NCI-H510A (cell line): Measurements from ENCODE around the gene SCARF1.

ENCODE experiments used
- DNase-seq: peaks from one replicate; lab custom pipeline; 2025; lab: John Stamatoyannopoulos, UW

The SCARF1 gene

DNA sequence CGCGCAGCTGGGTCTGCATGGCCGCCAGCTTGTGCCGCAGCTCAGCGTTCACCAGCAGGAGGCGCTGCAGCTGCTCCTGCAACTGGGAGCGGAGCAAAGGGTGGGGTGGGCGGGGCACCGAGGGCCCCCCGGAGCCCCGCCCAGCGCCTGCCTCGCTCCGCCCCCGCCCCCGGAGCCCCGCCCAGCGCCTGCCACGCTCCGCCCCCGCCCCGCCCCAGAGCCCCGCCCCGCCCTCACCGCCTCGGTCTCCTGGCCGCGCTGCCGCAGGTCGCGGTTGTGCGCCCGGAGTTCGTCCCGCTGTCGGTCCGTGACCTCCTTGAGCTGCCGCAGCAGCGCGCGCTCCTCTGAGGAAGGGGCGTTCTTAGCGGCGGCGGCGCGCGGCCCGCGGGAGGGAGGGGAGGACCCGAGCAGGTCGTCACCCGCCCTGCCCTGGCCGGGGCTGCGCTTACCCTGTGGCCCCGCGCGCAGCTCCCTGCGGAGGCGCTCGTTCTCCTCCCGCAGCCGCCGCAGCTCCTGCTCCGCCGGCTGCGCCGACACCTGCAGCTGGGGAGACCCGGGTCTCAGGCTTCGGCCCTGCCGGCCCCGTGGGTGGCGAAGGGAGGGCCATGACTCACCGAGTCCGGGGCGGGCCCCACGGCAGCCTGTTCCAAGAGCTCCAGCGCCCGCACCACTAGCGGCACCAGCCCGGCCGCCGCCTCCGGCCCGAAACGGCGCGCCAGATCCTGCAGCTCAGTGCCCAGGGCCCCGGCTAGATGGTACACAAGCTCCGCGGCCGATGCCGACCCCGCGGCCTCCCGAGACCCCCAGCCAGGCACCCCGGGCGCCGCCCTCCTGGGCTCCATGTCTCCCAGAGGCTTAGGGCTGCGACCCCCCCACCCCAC is 3.7 kb upstream of the SCARF1 start:
- DNase-seq: peak; percentile 36

DNA sequence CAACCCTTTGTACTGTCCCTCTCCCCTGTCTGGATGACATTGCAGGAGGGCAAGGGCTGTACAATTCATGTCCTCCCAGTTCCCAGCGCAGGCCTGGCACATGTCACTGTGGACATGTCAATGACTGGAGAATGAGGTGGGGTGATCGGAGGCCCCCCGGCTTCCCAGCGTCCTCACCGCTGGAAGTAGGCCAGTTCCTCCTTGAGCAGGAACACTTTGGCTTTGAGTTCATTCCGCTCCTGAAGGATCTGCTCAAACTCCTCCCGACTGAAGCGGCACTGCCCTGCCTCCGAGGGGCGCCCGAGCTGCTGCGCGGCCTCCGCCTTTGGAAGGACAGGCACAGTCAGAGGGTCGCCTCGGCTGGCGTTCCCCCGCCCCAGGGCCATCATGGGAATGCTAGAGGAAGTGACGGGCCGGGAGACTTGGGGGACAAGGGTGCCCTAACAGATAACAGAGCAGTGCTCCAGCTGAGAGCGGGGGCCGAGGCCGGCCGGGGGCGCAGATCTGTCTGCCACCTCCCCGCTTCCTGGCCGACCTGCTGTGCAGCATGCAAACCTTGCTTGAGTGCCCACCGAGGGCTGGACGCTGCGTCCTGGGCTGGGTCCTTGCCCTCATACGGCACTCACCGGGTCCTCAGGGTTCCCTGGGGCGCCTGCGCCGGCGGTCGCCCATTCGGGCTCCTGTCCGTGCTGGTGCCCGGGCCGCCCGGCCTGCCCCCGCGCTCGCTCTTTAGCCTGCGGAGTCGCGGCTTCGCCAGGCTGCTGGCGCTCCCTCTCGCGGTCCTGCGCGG is 2.8 kb upstream of the SCARF1 start:
- DNase-seq: no peak

DNA sequence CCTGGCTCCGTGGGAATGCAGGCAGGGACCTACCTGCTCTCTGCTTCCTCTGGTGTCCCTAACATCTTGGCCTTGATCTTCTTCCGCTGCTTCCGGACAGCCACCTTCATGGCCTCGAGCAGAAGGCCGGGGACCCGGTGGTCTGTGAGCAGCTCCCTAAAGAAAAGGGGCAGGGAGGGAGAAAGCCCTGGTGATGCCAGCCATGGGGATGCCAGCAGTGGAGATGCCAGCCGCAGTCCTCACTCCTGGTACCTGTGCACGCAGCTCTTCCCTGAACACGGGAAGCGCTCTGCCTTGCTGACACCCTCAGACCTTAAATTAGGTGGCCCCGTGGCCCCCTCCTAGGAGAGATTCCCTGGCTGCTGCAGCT is 2.3 kb upstream of the SCARF1 start:
- no peak for DNase-seq

DNA sequence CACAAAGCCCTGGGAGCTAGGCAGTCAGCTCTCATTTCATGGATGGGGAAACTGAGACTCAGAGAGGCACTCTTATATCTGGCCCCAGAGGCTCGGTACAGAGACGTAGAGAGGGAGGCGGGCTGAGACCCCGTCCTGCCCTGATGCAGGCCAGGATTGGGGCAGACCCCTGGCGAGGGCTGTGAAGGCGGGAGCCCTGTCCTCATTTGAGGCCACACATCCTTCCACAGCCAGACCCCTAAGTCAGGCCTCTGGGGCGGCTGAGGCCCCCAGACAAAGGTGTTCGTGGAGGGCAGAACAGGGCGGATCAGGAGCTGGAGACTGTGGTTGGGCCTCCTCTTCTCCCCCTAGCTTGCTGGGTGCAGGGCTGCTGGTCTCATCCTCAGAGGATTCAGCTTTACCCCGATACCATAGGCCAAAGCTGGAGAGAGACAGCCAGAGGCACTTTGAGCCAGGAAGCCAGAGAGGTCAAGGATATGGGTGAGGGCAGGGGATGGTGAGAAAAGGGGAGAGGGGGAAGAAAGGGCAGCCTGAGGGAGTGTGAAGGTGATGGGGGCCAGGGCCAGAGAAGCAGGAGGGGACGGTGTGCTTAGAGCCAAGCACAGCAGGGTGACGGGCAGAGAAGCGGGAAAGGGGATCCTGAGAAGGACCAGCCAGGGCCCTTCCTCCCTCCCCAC is 805 bp upstream of the SCARF1 start:
- DNase-seq: no peak

DNA sequence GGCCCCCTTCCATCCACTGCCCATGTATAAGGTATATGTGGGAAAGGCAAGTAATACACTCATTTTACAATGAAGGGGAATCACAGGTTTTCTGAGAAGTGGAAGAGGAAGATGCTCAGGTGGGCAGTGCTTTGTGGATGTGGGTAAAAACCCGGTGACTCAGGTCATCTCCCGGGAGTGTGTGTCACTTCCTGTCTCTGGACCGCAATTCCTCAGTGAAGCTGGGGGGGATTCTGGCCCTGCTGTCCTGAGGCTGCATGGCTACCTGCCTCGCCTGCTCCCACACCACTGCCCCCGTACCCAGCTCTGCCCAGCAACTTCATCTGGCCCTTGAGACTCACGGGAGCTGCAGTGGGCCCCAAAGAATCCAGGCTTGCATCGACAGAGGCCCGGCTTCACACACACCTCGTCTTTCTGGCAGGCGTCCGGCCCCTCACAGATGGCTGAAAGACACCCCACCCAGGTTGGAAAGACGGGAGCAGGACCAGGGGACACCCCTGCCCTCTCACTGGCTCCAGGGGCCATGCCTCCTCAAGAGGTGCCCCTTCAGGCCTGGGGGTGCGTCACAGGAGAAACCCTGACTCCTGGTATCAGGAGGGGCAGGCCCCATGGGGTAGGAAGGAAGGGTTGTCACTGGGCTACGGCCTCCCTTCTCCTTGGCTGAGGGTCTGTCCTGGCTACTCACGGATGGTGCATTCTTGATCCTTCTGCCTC is 882 bp downstream of the SCARF1 start:
- no peak for DNase-seq

DNA sequence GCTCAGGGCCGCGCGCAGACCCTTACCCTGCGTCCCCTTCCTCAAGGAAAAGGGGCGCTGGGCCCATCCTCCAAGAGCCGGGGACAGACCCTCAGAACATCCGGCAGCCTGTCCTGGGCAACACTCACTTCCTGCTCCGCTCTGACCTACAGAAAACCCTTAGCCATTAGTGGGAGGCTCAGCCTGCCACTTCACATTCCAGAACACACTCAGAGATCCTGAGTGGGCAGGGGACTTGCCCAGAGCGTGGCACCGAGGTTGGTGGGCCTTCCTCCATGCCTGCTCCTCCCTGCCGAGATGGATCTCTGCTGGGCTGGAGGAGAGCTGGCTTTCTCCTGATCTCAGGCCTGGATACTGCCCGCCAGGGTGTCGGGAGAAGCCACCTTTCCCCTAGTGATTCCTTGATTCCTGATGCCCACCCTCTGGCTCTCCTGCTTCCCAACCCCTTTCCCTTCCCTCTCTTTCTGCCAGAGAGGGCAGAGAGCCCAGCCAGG is 1.5 kb downstream of the SCARF1 start:
- DNase-seq: no peak

DNA sequence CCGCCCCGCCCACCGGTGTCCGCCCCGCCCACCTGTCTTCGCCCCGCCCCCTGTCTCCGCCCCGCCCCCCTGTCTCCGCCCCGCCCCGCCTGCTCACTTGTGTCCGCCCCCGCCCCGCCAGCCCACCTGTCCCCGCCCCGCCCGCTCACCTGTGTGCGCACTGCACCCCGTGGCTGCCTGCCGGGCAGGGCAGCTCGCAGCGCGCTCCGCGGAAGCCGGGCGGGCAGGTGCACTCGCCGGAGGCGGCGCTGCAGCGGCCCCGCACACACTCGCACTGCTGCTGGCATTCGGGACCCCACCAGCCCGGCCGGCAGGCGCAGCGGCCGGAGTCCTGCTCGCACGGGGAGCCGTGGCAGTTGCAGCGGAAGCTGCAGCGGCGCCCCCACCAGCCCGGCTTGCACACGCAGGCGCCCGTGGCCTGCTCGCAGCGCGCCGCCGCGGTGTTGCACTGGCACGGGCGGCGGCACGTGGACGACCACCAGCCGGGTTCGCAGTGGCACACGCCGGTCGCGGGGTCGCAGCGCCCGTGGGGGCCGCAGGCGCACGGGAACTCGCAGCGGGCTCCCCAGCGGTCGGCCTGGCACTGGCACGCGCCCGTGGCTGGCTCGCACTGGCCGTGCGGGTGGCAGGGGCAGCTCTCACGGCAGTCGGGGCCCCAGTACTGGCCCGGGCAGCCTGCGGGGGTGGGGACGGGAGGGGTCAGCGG is 2.1 kb downstream of the SCARF1 start:
- DNase-seq: peak; percentile 65

DNA sequence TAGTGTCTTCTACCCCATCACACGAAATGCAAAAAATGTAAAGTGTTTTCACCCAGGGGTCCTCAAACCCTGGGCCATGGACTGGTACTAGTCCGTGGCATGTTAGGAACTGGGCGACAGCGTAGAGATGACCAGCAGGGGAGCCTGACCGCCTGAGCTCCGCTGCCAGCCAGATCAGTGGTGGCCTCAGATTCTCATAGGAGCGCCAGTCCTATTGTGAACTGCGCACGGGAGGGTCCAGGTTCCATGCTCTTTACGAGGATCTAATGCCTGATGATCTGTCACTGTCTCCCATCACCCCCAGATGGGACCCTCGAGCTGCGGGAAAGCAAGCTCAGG is 4.5 kb downstream of the SCARF1 start:
- DNase-seq: no peak

DNA sequence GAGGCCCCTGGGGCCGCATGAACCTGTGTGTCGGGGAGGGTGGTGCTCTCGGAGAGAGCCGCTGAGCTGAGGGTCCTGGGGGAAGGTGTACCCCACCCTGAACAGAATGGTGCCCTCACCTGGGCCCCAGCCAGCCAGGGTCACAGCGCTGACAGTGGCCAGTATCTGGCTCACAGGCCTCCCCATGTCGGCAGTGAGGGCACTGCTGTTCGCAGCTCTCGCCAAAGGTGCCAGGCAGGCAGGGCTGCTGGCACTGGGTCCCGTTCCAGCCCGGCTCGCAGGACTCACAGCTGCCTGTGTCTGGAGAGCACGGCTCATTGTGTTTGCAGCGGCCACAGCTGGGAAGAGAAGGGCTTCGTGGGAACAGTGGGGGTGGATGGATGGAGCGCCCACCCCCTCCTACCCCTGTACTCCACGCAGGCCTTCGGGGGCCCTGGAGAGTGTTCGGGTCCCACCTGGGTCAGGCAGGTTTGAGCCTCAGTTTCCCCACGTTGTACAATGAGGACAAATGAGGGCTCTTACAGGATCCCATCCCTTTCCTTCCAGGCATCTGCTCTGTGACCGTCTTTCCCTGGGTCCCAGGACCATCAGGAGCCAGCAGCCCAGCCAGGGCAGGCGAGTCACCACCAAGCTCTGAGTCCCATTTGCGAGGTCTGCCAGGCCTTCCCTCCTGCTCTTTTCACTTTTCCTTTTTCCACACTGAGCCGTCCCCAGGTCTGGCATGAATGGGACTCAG is 5.0 kb downstream of the SCARF1 start:
- DNase-seq: no peak

DNA sequence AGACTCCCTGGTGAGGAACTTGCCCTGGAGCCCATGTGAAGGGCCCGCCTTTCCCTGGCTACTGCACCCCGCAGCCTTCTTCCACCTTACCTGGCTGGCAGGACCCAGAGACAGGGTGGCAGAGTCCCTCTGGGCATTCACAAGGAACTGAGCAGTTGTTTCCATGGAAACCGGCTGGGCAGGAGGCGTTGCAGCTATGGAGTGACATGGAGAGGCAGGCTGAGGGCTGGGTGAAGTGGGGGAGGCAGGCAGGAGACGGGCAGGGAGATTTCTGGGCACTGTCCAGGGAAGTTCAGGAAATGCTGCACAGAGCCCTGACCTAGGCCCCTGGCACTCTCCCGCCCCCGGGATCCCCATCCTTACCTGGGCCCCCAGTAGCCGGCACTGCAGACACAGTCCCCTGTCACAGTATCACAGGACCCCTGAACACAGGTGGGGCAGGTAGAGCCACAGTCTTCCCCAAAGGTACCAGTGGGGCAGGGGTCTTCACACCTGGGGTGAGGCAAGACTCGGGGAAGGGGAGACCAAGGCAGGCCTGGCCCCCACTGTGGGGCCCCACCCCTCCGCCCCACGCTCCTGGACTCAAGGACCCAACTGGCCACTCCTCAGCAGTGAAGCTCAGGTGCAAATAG is 5.9 kb downstream of the SCARF1 start:
- no peak for DNase-seq

DNA sequence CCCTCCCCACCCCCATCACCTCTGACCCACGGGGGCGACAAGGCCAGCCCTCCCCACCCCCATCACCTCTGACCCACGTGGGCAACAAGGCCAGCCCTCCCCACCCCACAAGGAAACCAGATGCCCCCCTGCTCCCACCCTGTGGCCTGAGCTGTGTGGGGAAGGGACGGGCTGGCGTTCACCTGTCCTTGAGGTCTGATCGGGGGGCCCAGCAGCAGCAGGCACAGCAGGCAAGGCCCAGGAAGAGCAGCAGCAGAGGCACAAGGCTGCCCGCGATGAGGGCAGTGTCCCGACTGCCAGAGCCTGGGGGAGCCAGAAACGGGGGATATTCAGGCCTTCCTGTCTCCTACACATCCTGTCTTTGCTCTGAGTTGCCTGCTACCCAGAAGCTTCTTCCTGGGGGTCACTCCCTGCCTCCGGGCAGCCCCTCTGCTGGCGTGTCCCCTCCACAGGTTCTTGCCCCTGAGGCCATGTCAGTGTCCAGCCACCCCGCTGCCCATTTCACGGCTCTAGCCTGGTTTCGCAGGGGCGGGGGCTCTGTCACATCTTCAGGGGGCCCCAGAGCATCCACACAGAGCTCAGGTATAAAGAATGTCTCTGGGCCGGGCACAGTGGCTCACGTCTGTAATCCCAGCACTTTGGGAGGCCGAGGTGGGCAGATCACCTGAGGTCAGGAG is 6.8 kb downstream of the SCARF1 start:
- no peak for DNase-seq

DNA sequence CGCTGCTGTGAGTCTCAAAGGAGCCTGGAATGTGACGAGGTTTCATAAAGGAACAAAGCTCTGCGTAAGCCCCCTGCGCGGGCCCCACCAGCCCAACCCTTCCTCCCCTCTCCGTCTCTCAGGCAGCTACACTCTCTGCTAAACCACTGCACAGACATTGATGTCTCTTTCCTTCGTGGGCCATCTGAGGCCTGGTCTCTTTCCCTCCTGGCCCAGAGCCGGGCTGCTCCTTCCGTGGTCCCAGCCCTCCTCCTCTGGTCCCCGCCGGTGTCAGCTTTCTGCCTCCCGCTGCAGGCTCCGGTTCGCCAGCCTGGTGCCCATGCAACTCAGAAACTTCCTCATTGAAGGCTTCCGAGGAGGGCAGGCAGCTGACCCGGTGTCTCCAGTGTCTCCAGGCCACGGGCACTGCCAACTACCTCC is 7.4 kb downstream of the SCARF1 start:
- DNase-seq: no peak

DNA sequence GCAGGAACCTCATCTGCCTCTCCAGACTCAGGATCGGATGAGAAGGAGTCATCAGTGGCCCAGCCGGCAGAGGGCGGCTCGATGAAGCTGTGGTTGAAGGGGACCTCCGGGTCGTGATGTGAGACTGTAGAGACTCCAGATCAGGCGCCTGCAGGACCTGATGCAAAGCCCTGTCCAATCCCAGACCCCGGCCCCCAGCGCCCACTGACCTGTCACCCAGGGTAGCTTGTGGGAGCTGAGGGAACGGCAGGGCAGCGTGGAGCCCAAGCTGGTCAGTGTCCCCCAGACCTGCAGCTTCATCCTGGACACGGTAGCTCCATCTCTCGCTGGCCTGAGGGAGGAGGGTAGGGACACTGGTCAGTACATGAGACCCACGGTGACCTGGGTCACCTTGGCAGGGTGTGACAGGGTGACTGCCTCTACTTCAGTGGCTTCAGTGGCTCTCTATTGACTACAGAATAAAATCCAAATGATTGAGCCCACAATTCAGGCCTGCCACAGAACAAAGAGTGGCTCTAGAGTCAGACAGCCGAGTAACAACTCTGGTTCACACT is 8.7 kb downstream of the SCARF1 start:
- DNase-seq: no peak

DNA sequence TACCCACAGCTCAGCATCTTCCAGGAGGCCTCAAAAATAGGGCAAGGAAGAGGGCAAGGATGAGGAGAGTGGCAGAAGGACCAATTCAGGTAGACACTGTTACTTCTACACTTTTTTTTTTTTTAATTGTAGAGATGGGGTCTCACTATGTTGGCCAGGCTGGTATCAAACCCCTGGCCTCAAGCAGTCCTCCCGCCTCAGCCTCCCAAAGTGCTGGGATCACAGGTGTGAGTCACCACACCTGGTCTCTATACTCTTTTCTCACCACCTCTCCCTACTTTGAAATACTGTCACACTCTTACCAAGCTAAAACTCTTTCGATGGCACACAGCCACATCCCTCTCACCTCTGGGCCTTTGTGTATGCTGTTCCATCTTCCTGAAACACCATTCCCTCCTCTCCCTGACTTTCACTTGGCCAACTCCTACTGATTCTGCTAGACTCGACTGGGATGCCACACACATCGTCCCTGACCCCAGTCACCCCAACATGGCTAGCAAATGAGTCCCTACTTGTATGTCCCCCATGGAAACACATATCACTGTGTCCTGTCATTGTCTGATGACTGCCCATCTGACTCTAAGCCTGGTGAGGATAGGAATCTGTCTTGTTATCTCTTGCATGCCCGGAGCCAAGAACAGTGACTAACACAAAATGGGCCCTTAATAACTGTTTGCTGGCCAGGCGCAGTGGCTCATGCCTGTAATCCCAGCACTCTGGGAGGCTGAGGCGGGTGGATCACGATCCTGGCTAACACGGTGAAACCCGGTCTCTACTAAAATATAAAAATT is 9.7 kb downstream of the SCARF1 start:
- no peak for DNase-seq

DNA sequence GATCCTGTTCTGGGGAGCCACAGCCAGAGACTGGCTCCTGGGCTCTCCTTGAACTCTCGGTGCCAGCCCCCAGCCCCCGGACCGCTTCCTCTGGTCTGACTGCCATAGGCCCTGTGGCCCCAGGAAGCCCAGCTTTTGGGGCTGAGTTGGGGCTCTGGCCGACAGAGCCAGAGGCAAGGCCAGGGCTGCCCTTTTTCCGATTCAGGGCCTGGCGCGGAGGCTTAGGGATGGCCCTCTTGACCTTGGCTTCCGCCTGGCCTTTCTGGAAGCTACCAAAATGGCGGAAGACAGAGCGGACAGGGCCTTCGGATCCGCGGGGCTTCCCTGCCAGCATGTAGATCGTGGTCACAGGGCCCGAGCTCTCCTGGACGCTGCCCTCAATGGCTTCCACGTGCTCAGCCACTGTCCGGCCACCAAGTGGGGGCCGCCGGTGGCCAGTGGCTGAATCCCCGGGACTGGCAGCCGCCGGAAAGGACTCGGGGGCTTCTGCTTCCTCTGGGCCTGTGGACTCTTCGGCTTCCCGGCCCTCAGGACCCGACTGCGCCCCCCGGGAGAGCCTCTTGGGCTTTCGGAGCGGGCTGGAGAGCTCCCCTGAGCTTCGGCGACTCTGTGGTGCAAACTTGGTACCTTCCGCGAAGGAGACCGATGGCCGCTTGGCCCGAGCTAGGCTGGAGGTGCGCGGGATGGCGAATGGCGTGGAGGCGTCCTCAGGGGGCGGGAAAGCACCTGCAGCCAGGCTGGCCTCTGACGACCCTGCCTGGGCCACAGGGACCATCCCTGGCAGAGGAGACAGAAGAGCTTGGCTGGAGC is 10.5 kb downstream of the SCARF1 start:
- DNase-seq: no peak

DNA sequence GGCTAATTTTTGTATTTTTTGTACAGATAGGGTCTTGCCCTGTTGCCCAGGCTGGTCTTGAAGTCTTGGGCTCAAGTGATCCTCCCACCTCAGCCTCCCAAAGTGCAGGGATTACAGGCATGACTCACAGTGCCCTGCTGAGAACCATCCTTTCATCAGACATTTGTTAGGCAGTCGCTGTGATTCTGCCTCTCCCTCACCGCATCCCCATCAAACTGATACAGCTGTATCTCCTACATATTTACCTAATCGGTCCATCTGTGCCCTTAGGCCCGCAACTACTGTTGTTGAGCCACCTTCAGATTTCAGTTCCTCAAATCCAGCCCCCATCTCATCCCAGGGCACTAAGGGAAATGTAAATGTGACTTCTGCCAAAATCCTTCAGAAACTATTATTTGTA is 14.9 kb downstream of the SCARF1 start:
- DNase-seq: no peak

DNA sequence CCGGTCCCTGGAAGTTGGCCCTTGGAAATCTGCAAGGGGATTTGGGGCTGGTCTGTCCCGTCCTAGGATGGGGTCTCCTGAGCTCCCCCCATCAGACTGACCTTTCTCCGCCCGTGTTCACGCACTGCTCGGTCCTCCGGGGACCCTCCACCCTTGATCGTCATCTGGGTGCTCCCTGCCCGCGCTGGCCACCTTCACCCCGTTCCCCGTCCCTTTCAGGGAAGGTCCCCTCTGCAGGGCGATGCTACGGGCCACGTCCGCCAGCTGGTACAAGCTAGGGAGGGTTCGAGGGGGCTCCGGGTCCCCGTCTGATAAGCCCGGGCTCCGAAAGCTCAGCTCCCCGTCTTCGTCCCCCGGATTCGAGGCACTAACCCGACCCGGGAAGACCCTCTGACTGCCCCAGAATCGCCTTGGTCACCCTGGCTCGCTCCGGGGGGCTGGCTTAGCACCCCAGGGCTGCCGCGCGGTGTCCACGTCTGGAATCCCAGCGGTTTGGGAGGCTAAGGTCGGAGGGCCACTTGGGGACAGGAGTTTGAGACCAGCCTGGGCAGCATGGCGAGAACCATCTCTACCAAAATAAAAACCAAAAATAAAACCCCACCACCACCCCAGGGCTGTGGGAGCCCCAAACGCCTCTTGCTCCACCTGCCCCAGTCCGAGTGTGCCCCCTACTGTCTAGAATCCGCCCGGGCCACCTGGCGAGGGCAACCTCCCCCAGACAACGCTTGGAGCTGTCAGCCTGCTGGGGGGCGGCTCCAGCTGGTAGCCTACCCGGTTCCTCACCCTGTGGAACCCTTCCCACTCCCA is 15.8 kb downstream of the SCARF1 start:
- no peak for DNase-seq
